H1 (cell line): ENCODE measurements around the gene PSMD12. TPM values are rescaled to one million over a fixed set of nuclear protein-coding genes. Genes with fewer than 3 reads are reported as not detected.

Source experiments
- CTCF ChIA-PET: fragments of 300-600 bp; sonication (Branson Sonifier 250); formaldehyde crosslinking; loops from one replicate; lab custom pipeline; 2021; ENCODE audit not compliant: partially characterized antibody; lab: Charles Lee
- POLR2A ChIA-PET: fragments of 300-600 bp; sonication (Branson Sonifier 250); formaldehyde crosslinking; loops from one replicate; lab custom pipeline; 2021; ENCODE audit warnings: inconsistent platforms; ENCODE audit not compliant: partially characterized antibody; lab: Charles Lee
- DNase-seq, 2 experiments: peaks; one replicate each; pipeline versions ENCODE4 v3.0.0 to v3.0.0-alpha.2; 2010 to 2022; ENCODE audit warnings: low spot score in 2 of 2, low read depth in 1 of 2, mixed read lengths in 1 of 2
- FAIRE-seq: peaks from 2 replicates; lab custom pipeline; 2011; peaks lifted over from hg19 to GRCh38; lab: Jason Lieb, UNC
- H2AFZ ChIP-seq: 2 replicates; pipeline ENCODE4 v1.8.1; 2012; ENCODE audit warnings: low read length, inconsistent platforms
- H2AK5ac ChIP-seq: 2 replicates; pipeline ENCODE4 v1.6.1; 2013; ENCODE audit warnings: low read depth, low read length
- H2BK120ac ChIP-seq: replicated peaks from 2 replicates; pipeline ENCODE3; 2013; ENCODE audit warnings: low read depth, low read length, inconsistent platforms
- H2BK12ac ChIP-seq: 2 replicates; pipeline ENCODE4 v1.6.1; 2013; ENCODE audit warnings: low read depth, low read length
- H2BK15ac ChIP-seq: 2 replicates; pipeline ENCODE4 v1.6.1; 2013; ENCODE audit warnings: low read length
- H2BK20ac ChIP-seq: 2 replicates; pipeline ENCODE4 v1.6.1; 2013; ENCODE audit warnings: low read length
- H2BK5ac ChIP-seq: 2 replicates; pipeline ENCODE4 v1.6.1; 2013; ENCODE audit warnings: low read depth, low read length
- H3K14ac ChIP-seq: 2 replicates; pipeline ENCODE4 v1.6.1; 2013; ENCODE audit warnings: inconsistent platforms; ENCODE audit not compliant: insufficient read length
- H3K18ac ChIP-seq: 2 replicates; pipeline ENCODE4 v1.6.1; 2013; ENCODE audit warnings: low read length; ENCODE audit errors: extremely low read depth
- H3K23ac ChIP-seq: 2 replicates; pipeline ENCODE4 v1.6.1; 2013; ENCODE audit warnings: inconsistent platforms; ENCODE audit not compliant: insufficient read length
- H3K23me2 ChIP-seq: 2 replicates; pipeline ENCODE4 v1.6.1; 2013; ENCODE audit warnings: low read depth, low read length
- H3K27ac ChIP-seq: 2 replicates; pipeline ENCODE4 v1.6.1; 2011; ENCODE audit warnings: low read depth, low read length, inconsistent platforms
- H3K27me3 ChIP-seq, 4 experiments: replicated peaks in 1 of 4; 1 replicate in 1 of 4; 2 replicates in 3 of 4; pipeline versions ENCODE4 v1.6.1 to v1.8.1; 2011 to 2013; ENCODE audit warnings: low read length in 3 of 4, mild to moderate bottlenecking in 3 of 4, inconsistent platforms in 2 of 4, mixed read lengths in 2 of 4, moderate library complexity in 1 of 4; ENCODE audit not compliant: control insufficient read depth in 3 of 4, insufficient read depth in 3 of 4; ENCODE audit errors: extremely low read depth in 1 of 4
- H3K36me3 ChIP-seq, 4 experiments: 2 replicates each; pipeline versions ENCODE4 v1.6.1 to v1.8.1; 2011 to 2013; ENCODE audit warnings: mild to moderate bottlenecking in 4 of 4, low read length in 3 of 4, moderate library complexity in 2 of 4, control low read depth in 1 of 4, inconsistent platforms in 1 of 4; ENCODE audit not compliant: insufficient read depth in 4 of 4, control insufficient read depth in 2 of 4
- H3K4ac ChIP-seq: replicated peaks from 2 replicates; pipeline ENCODE3; 2013; ENCODE audit warnings: low read length, low read depth, mixed read lengths, inconsistent platforms; ENCODE audit not compliant: insufficient read length
- H3K4me1 ChIP-seq, 4 experiments: replicated peaks in 1 of 4; 1 replicate in 1 of 4; 2 replicates in 3 of 4; pipeline versions ENCODE4 v1.6.1 to v1.8.1; 2011 to 2013; ENCODE audit warnings: low read length in 3 of 4, inconsistent platforms in 2 of 4, mixed read lengths in 1 of 4; ENCODE audit not compliant: insufficient read depth in 4 of 4, control insufficient read depth in 3 of 4
- H3K4me2 ChIP-seq, 2 experiments: 2 replicates each; pipeline versions ENCODE4 v1.6.1 to v1.8.1; 2011 to 2013; ENCODE audit warnings: low read depth in 2 of 2, low read length in 2 of 2, control low read depth in 1 of 2, inconsistent platforms in 1 of 2, mild to moderate bottlenecking in 1 of 2; ENCODE audit not compliant: insufficient read depth in 1 of 2
- H3K4me3 ChIP-seq, 4 experiments: fragments of 200-600, 300-600 bp in 1 of 4; sonication (generic), shearing (Covaris generic), sonication (Bioruptor Twin) in 1 of 4; 2 replicates each; pipeline versions ENCODE4 v1.5.1 to v1.8.1; 2011 to 2016; ENCODE audit warnings: low read length in 4 of 4, low read depth in 3 of 4, control low read depth in 2 of 4, inconsistent platforms in 2 of 4, mild to moderate bottlenecking in 2 of 4, mixed read lengths in 1 of 4, moderate library complexity in 1 of 4; ENCODE audit not compliant: insufficient read depth in 2 of 4; ENCODE audit errors: extremely low read depth in 1 of 4
- H3K56ac ChIP-seq: replicated peaks from 2 replicates; pipeline ENCODE3; 2013; ENCODE audit warnings: low read depth, mild to moderate bottlenecking, mixed read lengths, low read length, inconsistent platforms; ENCODE audit not compliant: insufficient read length
- H3K79me1 ChIP-seq: 2 replicates; pipeline ENCODE4 v1.6.1; 2013; ENCODE audit warnings: low read depth, low read length, control low read depth
- H3K79me2 ChIP-seq, 2 experiments: 2 replicates each; pipeline versions ENCODE4 v1.6.1 to v1.8.1; 2012 to 2013; ENCODE audit warnings: low read length in 2 of 2, mild to moderate bottlenecking in 2 of 2, inconsistent platforms in 1 of 2; ENCODE audit not compliant: insufficient read depth in 2 of 2, control insufficient read depth in 1 of 2
- H3K9ac ChIP-seq, 4 experiments: replicated peaks in 1 of 4; 1 replicate in 1 of 4; 2 replicates in 3 of 4; pipeline versions ENCODE4 v1.6.1 to v1.8.1; 2011 to 2013; ENCODE audit warnings: low read depth in 3 of 4, low read length in 3 of 4, control low read depth in 2 of 4, mild to moderate bottlenecking in 2 of 4, moderate library complexity in 2 of 4, inconsistent platforms in 1 of 4; ENCODE audit errors: extremely low read depth in 1 of 4
- H3K9me3 ChIP-seq, 2 experiments: 2 replicates each; pipeline versions ENCODE4 v1.6.1 to v1.8.1; 2012 to 2013; ENCODE audit warnings: mild to moderate bottlenecking in 2 of 2, moderate library complexity in 2 of 2, control low read depth in 1 of 2, inconsistent platforms in 1 of 2, low read depth in 1 of 2, low read length in 1 of 2, mixed read lengths in 1 of 2; ENCODE audit not compliant: insufficient read depth in 2 of 2
- H4K20me1 ChIP-seq, 2 experiments: replicated peaks in 1 of 2; 2 replicates each; pipeline versions ENCODE3 to v1.8.1; 2011 to 2013; ENCODE audit warnings: inconsistent platforms in 2 of 2, low read length in 2 of 2, mild to moderate bottlenecking in 1 of 2; ENCODE audit not compliant: insufficient read depth in 2 of 2, control insufficient read depth in 1 of 2
- H4K5ac ChIP-seq: 2 replicates; pipeline ENCODE4 v1.6.1; 2013; ENCODE audit warnings: low read length, low read depth, mixed read lengths, inconsistent platforms; ENCODE audit not compliant: insufficient read length
- H4K8ac ChIP-seq: 2 replicates; pipeline ENCODE4 v1.8.0; 2013; ENCODE audit warnings: mild to moderate bottlenecking, moderate library complexity, low read length, inconsistent platforms; ENCODE audit not compliant: insufficient read depth; ENCODE audit errors: extremely low read depth
- H4K91ac ChIP-seq: replicated peaks from 2 replicates; pipeline ENCODE3; 2013; ENCODE audit warnings: low read length, mixed read lengths, inconsistent platforms; ENCODE audit not compliant: insufficient read length
- ASH2L ChIP-seq: fragments of 200-600, 300-600 bp; sonication (generic); IDR thresholded peaks from one replicate; pipeline ENCODE4 v1.7.1; 2017; ENCODE audit warnings: low read length
- BACH1 ChIP-seq: IDR thresholded peaks from 2 replicates; pipeline ENCODE4 v1.6.1; 2012; ENCODE audit warnings: low read length, improper control_type of control experiment
- CBX5 ChIP-seq: fragments of 300-800, 300-1000 bp; sonication (generic); IDR thresholded peaks from 2 replicates; pipeline ENCODE4 v1.7.1; 2016; ENCODE audit warnings: antibody characterized with exemption, low read length, low read depth
- EGR1 ChIP-seq: IDR thresholded peaks from 2 replicates; pipeline ENCODE4 v1.6.1; 2011; ENCODE audit warnings: low read depth, low read length, borderline replicate concordance
- RNF2 ChIP-seq: fragments of 200-900, 300-1000 bp; sonication (generic); IDR thresholded peaks from 2 replicates; pipeline ENCODE4 v1.7.1; 2016; ENCODE audit warnings: borderline replicate concordance, low read depth, mild to moderate bottlenecking, antibody characterized with exemption, low read length; ENCODE audit not compliant: poor library complexity, severe bottlenecking; ENCODE audit errors: missing control alignments
- SAP30 ChIP-seq: fragments of 300-600 bp; sonication (generic); IDR thresholded peaks from 2 replicates; pipeline ENCODE4 v1.7.1; 2012; ENCODE audit warnings: low read length, moderate library complexity, mild to moderate bottlenecking, inconsistent platforms; ENCODE audit not compliant: insufficient read depth, insufficient replicate concordance
- SIRT6 ChIP-seq: IDR thresholded peaks from one replicate; pipeline ENCODE4 v1.7.1; 2012; ENCODE audit warnings: low read length, inconsistent platforms
- TCF12 ChIP-seq: IDR thresholded peaks from 2 replicates; pipeline ENCODE4 v1.6.1; 2011; ENCODE audit warnings: low read depth, mild to moderate bottlenecking, low read length
- WGBS, 2 experiments: shearing (Covaris generic) in 1 of 2; methylation state at CpG; one replicate each; pipeline versions ENCODE4 v1.1.6 to v1.1.7; 2013 to 2015; ENCODE audit warnings: low lambda C conversion rate in 2 of 2, mixed read lengths in 2 of 2, inconsistent platforms in 1 of 2, low coverage in 1 of 2, missing lambda C conversion rate in 1 of 2; ENCODE audit not compliant: insufficient replicate concordance in 2 of 2, insufficient coverage in 1 of 2, insufficient read length in 1 of 2; ENCODE audit errors: extremely low coverage in 1 of 2, missing lambda C conversion rate in 1 of 2; 5-methylcytosine and 5-hydroxymethylcytosine counted together
- polyA plus RNA-seq, 7 experiments: library from polyadenylated mRNA; depleted of rRNA in 3 of 7; stranded (reverse) in 5 of 7; unstranded in 2 of 7; fragments of >200 nt in 5 of 7; fragments of 200-250 nt in 2 of 7; gene quantifications; 1 replicate in 5 of 7; 2 replicates in 1 of 7; 4 replicates in 1 of 7; pipeline versions ENCODE4 v1.2.1 to v1.2.3, GENCODE V29; 2011 to 2013; ENCODE audit warnings: missing spikeins in 2 of 7, mixed read lengths in 2 of 7
- total RNA-seq: library from RNA; stranded (reverse); fragmentation: NEBNext Ultra II Directional; extraction: Animal tissue kit (Norgen Biotek cat#: 25700); gene quantifications from 2 replicates; pipeline ENCODE4 v1.2.1, GENCODE V29; 2021
- TF ChIP-seq, protein P1 (sequence below): IDR thresholded peaks from 2 replicates; pipeline ENCODE4 v1.6.1; 2012; ENCODE audit warnings: inconsistent platforms

Gene PSMD12
- total and polyA plus RNA-seq, 2 of the 8 experiments (the other 6 are each of a cell fraction or from before 2014, with no cell fraction given), result 14.0 to 82.4 TPM

DNA sequence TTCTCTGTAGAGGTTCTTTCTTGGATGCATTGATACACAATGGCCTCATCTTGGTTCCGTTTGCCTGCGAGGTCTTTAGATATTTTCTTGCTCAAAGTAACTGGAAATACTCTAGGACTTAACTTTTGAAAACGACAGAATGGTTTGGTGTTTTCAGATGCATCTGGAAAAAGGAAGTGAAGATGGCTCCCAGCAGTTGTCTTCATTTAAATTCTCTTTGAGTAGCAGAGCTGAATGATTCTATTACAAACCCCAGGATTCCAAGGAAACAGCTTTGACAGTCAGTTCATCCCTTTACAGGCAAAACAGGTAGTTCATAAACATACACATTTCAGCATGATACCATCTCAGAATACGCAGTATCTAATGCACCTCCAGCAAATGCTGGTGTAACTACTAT, 54.8 kb downstream of the PSMD12 start:
- Histone ChIP-seq H3K9me3 (no peaks in the 10 kb centered on the region), H3K56ac (no peak overlapping the region), H3K27ac (no peak overlapping the region), H3K36me3 (no peaks in the 10 kb centered on the region), H2AK5ac (no peak overlapping the region), H2BK5ac (no peak overlapping the region), H3K9ac (no peak overlapping the region), H3K23me2 (no peaks in the 10 kb centered on the region), H2BK12ac (no peak overlapping the region), H4K8ac (no peak overlapping the region), H3K79me1 (no peaks in the 10 kb centered on the region), H3K4me2 (no peak overlapping the region; a peak in 1 of 4 replicates), H3K4me1 (peaks cover 0 to 4% (median 0%) of the 10 kb centered on the region in 4 experiments; a peak in 1 of 7 replicates), H3K27me3 (no peaks in the 10 kb centered on the region), H2AFZ (peak overlapping the region; percentile 36), H3K23ac (no peak overlapping the region), H3K79me2 (no peaks in the 10 kb centered on the region), H3K4ac (no peak overlapping the region), H2BK120ac (no peak overlapping the region), H2BK15ac (no peak overlapping the region), H4K91ac (no peak overlapping the region), H4K5ac (no peak overlapping the region), H2BK20ac (no peak overlapping the region), H4K20me1 (no peaks in the 10 kb centered on the region), H3K14ac (no peak overlapping the region), H3K4me3 (no peak overlapping the region), H3K18ac (no peak overlapping the region)
- CTCF ChIA-PET, result interaction anchor here (1.3 to 2.3 kb wide), 2 partner anchors 17 to 489 kb away, joined by 3 to 17 read pairs; no protein-coding TSS in a partner anchor
- TF ChIP-seq SAP30, result no peak
- no peak for TF ChIP-seq SIRT6
- TF ChIP-seq BACH1, result no peak
- TF ChIP-seq TCF12, result no peak
- no peak for TF ChIP-seq ASH2L
- TF ChIP-seq CBX5, result no peak
- TF ChIP-seq, protein P1, sequence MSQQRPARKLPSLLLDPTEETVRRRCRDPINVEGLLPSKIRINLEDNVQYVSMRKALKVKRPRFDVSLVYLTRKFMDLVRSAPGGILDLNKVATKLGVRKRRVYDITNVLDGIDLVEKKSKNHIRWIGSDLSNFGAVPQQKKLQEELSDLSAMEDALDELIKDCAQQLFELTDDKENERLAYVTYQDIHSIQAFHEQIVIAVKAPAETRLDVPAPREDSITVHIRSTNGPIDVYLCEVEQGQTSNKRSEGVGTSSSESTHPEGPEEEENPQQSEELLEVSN, result no peak
- no peak for TF ChIP-seq RNF2
- no peak for TF ChIP-seq EGR1
- FAIRE-seq (no peak), DNase-seq (no peak)
- WGBS, 2 experiments, result 63% methylated on average over 4 of the region's 4 CpGs; no CpG with 5 or more reads in 1 of the 2 experiments
- POLR2A ChIA-PET, result interaction anchor here (1.0 kb wide), 1 partner anchor 54 kb away, joined by 3 read pairs; no protein-coding TSS in a partner anchor
